Fibroblast of the conjunctiva (primary cell): ENCODE data around the gene SRP68.
"Not testable (repeated sequence)": the region's sequence is repeated elsewhere in the genome, so short reads cannot be mapped to it uniquely, and the experiment has no call there.

Experiments used
- DNase-seq: peaks from one replicate; pipeline ENCODE4 v3.0.0-alpha.2; 2010; ENCODE audit warnings: low read depth

The SRP68 gene

DNA sequence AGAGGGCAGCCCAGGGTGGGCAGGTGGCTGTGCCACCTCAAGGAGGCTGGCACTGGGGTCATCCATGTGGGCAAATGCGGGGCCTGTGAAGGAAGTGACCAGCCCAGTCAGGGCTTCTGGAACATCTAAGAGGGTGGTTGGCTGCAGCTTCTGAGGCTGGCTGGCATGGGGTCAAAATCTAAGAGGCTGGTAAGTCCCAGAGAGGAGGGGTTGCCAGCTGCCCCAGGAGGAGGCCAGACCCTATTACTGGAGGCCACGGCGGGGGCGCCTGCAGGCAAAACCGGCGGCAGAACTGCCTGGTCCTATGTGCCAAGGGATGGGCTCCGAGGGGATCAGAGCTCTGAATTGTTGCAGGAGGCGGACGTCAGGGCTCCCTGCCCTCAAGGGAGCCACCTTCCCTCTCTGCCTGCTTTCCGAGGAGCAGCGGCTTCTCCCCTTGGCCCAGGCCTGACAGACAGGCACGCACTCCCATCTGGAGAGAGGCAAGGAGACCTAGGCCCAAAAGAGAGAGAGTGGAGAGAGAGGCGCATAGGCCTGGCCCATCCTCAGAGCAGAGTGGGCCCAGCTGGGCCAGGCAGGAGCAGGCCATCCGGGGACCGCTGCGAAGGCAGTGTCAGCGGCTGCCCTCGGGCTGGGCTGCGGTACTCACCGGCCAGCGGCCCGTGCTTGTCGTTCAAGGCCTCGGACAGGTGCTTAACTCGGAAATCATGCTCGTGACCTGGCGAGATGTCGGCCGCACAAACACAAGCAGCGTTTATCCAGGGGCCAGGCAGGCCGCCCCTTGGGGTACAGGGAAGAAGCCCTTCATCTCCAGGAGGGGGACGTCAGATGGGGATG is 17.6 kb upstream of the SRP68 start:
- DNase-seq, result no peak

DNA sequence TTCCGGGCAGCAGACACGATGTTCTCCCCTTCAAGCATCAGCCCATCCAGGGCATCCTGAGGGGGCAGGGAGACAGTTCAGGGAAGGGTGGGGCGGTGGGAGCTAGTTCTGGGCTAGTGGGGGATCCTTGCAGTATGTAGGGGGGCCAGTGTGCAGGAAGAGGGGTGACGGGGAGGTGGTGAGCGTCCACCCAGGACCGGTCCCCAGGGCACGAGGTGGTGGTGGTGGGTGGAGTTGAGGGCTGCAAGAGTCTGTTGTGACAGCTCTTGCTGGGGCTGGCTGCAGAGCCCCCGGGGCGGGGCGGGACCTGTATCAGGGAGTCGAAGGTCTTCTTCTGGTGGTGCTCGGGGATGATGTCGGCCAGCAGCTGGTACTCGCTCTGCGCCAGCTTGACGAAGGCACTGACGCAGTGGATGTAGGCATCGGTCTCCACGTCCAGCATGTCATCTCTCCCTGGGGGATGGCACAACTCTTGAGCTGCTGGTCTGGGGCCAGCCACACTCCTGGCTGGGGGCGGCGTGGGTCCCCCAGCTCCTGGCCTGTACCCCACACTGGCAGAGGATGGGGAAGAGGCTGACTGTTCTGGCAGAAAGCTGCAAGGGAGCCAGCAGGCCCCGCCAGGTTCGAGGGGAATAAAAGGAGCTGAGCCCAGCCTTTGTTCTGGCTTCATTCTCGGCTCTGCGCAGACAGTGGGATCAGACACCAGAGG is 16.7 kb upstream of the SRP68 start:
- no peak for DNase-seq

DNA sequence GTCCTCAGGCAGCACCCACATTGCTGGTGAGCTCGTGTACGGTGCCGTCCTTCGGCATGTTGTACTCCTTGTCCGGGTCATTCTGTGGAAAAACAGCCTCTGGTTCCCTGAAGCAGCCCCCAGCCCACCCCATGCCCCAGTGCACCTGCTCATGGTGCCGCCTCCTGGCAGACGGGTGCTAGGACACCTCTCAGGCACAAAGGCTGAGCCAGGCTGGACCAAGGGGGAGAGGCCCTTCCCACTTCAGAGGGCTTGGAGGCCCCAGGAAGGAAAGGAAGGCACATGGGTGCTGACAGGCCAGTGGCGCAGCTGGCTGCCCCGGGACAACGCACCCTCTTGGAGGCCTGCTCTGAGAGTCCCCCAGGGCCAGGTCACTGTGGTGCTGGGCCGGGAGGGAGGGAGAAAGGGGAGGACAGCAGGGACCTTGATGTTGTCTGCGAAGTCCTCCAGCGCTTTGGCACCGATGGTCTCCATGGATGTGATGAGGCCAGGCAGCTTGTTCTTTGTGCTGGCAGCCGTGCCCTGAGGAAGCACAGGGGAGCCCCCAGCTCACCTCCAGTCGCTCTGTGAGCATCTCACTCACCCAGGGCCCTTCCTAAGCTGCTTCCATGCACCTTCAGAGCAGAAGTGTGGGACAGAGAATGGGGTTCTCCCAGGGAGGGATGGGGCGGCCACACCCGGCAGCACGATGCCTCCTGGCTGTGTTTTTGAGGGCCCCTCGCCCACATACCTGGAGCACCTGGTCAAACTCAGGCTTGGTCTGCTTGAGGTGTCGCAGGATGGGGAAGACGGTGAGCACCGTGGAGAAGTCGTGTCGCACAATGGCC is 15.9 kb upstream of the SRP68 start:
- no peak for DNase-seq

DNA sequence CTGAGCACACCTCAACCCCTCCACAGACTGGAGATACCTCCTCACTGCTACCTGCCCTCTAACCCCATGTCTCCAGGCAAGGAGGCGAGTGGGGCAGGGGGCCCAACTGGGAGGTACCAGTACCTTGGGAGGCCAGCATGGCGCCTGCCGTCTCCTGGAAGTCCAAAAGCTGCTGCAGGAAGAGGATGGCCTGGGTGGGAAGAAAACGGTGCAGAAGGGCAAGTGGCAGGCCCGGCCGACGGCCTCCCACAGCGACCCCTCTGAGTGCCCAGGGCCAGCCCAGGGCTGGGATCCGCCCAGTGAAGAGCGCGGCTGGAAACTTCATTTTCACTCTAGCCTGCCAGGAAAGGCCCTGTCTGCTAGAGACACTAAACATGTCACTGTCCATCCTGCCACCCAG is 15.2 kb upstream of the SRP68 start:
- DNase-seq, result no peak

DNA sequence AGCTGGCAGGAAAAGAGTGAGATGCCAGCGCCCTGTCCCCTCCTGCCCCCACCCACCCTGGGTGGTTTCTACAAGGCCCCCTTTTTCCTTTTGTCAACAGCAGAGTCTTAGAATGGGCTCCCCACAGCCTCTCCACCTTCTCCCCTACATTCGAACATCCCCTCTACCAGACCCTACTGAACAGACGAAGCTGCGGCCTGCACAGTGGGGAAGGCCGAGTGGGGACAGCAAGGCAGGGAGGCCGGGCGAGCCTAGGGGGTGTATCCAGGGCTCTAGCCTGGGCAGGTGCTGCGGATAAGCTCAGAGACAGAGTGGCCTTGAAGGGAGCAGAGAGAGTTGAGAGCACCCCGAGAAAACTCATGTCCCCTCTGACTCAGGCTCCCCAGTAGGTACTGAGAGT is 14.1 kb upstream of the SRP68 start:
- no peak for DNase-seq

DNA sequence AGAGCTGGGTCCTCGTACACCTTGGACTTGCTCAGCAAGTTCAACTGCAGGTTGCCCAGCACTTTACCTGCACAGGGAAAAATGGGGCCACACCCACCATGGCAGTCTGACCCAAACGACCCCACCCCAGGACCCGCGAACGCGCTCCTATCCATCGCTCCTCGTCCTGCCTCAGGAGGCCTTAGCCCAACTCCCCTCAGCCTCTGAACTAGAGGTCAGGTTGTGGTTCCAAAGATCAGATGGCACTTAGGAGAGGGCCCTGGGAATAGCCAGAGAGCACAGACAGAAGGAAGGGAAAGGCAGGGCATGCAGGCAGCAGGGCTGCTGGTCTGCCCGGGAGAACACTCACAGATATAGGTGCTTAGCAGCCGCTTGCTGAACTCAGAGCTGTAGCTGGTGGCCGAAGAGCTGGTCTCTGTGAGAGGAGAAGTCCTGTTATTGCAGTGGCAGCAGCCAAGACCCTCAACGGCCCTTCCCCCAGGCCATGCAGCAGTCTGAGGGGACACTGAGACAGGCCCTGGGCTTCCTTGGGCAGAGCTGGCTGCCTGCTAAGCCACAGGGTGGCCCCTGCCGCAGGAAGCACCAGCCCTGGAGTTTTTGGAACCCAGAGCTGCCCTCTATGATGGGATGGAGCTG is 13.5 kb upstream of the SRP68 start:
- no peak for DNase-seq

DNA sequence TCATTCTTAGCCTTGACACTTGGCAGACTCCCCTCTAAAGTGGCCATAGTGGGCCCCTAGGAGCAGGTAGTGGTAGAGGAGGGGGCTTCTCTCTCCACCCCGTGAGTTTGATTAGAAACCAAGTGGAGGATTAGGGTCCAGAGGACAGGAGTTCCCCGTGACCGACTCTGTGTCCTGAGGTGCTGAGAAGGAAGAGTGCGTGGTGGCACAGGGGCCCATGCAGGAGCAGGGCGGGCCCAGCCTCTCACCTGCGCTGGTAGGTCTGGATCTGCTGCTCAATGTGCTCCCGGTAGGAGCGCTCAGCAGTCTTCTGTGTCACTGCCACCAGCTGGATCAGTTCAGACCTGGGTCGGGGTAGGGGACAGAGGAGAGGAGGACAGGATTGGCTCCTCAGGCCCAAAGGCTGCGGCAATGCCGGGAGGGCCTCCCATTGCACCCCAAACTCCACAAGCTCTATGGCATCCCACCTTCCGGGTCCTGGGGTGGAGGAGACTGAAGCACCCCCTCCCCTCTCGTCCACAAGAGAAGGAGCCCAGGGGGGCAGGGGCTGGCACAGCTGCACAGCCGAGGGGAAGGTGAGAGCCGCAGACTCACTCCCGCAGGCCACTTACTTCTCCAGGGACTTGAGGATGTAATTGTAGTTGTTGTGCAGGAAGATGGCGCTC is 12.9 kb upstream of the SRP68 start:
- no peak for DNase-seq

DNA sequence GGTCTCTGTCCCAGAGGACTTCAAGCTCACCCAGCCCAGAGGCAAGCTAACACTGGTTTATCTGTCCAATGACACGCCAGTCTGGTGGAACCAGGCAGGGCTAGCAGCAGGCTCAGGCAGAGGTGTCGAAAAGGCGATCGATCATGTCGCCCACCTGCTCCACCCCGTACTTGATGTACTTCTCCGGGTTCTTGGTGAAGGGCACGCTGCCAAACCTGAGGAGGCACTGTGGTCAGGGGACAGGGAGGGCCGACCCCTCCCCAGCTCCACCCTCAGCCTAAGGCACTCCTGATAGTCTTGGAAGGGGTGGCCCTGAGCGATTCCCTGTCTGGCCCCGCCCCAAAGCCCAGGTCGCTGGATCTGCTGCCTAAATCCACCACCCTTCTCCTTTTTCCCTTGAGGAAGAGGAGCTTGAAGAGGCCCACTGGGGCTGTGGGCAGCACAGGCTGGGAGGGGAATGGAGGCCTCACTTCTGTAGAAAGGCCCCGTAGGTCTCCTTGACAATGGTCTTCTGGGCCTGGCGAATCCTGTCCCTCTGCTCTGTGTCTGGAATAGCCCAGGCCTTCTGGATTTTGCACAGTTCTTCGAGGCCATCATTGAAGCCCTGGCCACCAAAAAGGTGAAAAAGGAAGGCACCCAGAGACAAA is 11.3 kb upstream of the SRP68 start:
- DNase-seq, result no peak

DNA sequence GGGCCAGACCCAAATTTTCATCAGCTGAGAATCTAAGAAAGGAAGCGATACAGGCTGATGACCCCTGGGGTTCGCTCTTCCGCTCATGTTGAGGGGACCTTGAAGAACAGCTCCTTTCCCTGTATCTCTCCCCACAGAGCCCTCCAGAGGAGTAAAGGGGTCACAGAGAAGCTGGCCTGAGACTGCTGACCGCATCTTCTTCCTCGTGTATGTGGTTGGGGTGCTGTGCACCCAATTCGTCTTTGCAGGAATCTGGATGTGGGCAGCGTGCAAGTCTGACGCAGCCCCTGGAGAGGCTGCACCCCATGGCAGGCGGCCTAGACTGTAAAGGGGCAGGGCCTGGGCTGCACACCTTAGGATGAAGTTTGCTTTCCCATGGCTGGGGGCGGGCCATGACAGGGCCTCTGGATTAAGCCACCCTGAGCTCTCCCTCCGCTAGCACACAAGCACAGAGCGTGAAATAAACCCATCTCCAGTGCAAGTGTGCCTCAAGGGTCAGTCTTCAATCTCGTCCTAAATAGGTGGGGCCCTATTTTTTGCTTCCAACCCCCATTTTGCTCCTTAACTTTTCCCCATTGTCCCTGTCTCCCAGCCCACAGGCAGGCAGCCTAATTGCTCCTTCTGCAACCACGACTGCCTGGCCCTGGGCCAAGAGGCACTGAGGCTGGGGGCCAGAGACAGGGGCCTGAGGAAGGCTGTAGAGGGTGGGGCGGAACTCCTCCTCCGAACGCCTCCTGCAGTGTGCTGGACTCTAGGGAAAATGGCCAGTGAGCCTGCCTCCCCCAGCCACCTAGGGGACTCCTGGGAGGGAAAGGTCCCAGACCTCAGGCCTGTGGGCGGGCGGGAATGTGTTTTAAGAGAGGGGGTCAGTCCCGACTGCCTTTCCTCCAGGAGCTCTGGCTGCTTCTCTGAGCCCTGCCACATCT is 10.3 kb upstream of the SRP68 start:
- DNase-seq, result no peak

DNA sequence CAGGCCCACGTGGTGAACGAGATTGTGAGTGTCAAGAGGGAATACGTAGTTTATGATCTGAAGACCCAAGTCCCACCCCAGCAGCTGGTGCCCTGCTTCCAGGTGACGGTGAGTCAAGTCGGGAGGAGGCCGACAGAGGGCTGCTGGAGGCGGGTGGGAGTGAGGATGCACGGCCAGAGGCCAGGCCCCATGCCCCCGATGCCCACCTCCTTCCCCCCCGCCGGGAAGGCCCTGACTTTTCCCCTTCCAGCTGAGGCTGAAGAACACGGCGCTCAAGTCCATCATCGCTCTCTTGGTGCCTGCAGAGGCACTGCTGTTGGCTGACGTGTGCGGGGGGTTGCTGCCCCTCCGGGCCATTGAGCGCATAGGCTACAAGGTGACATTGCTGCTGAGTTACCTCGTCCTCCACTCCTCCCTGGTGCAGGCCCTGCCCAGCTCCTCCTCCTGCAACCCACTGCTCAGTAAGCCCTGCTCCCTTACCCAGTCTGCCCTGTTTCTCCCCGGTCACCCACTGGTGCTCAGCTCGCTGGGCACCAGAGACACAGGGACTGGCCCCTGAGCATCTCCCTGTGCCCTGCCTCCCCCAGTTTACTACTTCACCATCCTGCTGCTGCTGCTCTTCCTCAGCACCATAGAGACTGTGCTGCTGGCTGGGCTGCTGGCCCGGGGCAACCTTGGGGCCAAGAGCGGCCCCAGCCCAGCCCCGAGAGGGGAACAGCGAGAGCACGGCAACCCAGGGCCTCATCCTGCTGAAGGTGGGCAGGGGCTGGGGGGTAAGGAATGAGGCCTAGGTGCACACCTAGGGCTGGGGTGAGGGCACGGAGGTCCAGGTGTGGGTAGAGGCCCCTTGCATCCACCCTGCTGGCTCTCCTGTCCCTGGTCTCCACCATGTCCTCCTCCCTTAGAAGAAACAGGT is 9.2 kb upstream of the SRP68 start:
- no peak for DNase-seq

DNA sequence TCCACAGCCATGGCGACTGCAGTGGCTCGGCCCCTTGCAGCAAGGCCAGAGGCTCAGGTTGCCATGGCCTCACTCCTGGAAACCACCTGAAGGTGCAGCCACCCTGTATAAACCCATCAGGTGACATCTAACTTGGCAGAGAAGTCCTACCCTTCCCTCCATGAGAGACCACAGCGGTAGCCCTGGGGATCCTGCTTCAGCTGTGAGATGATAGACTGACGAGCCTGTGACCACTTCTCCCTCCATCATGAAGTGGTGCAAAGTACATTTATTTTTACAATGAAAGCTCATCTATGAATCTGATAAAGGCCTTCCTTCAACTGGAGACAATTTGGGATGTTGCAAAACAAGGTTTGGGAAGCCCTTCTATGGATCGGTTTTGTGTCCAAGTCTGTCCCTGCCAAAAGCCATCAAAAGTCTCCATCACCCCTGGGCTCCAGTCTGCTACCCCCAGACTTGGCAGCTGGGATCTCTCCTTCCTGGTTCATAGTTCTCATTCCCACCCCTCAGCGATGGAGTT is 8.5 kb upstream of the SRP68 start:
- no peak for DNase-seq

DNA sequence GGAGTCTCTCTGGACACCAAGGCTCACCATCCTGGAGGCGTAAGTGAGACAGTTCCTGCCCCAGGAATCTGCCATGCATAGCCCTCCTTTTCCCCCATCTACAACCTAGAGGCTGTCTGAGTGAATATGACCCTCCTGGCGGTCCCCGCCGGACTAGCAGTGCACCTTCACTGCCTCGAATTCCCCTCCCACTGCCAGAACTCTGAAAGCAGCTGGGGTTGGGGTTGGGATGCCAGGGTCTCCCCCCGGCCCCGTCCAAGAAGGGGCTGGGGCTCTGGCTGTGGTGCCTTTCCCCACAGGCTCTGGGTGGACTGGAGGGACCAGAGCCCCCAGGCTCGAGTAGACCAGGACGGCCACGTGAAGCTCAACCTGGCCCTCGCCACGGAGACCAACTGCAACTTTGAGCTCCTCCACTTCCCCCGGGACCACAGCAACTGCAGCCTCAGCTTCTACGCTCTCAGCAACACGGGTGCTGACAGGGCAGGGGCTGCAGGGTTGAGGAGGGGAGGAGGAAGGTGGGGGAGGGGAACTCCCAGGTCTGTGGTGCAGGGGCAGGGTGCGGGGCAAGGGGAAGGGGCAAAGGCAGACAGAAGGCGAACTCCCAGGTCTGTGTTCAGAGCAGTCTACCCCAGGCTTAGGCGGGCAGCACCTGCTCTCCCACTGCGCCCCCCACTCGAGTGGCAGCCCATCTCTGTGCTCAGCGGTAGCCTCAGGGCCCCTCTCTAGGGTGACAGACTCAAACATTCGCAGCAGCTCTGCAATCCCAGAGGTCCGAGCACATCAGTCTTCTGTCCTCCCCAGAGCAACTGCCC is 7.8 kb upstream of the SRP68 start:
- no peak for DNase-seq

DNA sequence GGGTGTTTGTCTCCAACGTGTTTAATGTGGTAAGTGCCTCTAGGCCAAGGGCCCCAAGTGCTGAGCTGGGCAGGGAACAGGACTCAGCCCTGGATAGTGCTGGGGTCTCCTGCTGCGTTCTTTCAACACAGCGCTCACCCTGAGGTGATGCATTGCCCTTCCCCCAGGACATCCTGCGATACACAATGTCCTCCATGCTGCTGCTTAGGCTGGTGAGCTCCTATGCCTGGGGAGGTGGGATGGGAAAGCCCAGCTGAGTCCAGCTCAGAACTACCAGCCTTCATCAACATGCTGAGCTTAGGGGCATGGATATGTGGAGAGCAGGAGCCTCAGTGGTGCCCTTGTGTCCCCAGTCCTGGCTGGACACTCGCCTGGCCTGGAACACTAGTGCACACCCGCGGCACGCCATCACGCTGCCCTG is 7.2 kb upstream of the SRP68 start:
- no peak for DNase-seq

DNA sequence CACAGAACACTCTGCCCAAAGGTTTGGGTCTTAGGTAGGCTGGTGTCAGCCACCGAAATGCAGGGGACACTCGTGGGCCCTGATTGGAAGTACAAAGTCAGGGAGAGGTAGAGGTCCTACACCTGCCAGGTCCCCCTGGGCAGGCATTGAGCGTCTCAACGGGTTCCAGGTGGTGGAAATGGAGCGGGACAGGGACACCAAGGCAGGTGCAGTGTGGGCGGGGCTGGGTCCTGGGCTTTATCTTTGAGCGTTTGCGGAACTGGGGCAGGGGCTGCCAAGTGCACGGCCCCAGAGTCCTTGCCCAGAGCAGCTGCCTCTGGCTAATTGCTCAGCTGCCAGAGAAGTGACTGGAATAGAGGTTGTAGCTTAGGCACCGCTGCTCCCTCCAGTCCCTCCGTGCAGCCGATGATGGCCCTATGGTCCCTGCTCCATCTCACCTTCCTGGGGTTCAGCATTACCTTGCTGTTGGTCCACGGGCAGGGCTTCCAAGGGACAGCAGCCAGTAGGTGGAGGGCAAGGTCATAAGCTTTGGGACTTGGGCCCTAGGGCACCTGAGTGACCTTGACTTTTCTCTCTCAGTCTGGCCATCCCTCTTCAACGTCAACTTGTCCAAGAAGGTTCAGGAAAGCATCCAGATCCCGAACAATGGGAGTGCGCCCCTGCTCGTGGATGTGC is 6.7 kb upstream of the SRP68 start, which contains the start of gene ZACN:
TSS of gene ZACN (plus strand) at position 323 of the 675 bp plus-strand sequence. CDS start at position 406, 83 bp downstream.
- DNase-seq, result no peak

DNA sequence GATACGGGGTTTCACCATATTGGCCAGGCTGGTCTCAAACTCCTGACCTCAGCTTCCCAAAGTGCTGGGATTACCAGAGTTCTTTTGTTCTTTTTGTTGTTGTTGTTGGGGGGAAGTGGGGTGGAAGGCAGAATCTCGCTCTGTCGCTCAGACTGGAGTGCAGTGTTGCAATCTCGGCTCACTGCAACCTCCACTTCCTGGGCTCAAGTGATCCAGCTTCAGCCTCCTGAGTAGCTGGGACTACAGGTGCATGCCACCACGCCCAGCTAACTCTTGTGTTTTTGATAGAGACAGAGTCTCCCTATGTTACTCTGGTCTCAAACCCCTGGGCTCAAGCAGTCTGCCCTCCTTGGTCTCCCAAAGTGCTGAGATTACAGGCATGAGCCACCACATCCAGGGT is 6.1 kb upstream of the SRP68 start:
- not testable (repeated sequence) for DNase-seq

DNA sequence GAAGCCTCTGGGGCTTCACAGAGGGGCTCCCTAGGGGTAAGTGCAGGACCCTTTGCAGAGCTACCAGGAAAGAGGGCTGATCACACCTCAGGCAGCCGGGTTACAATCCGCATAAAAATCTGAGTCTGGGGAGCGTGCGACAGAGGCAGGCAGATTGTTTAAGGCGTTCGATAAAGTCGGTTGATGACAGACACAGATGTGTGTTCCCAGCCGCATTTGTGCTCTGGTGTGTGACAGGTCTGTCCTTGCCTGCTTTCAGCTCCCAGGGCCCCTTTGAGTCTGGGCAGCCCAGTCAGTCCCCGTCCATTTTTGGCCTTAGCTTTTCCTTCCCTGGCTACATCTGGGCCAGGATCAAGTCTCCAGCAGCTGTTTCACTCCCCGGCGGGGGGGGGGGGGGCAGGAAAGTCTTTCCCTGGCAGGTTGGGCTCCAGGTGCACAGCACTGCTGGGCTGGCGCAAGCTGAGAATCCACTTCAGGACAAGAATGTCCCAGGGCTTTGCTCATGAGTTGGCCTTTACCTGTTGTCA is 5.3 kb upstream of the SRP68 start:
- DNase-seq, result no peak
